GM19238 (cell line): ENCODE results near the gene ZBTB21.

Experiments used
- DNase-seq: peaks from one replicate; pipeline ENCODE4 v3.0.0; 2011; ENCODE audit warnings: low spot score; ENCODE audit not compliant: insufficient read length

ZBTB21 gene

DNA sequence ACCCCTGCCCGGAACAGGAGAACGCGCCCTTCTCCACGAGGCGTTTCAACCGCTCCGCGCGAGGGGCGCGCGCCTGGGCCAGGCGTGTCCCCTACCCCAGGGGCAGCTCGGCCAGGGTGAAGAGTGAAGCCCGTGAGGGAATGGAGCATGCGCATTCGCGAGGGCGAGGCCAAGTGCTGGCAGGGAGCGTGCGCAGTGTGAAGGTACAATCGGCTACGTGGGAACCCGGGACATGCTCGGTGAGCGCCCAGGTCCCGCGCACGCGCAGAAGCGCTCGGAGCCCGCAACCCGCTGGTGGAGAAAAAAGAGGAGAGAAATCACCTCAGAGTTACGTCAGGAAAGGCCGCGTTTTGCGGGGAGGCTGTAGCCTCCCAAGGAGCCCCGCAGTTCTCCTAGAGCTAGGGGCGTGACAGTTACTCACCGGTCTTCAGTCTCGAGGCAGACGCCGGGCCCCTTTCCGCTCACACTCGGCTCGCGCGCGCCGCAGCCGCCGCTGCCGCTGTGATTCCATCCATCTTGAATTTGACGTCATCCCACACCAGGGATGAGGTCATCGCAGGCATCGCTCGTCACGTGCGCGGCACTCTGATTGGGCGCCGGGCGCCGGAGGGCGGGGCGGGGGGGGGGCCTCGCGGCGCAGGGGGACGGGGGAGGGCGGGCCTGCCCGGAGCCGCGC lies at the start of gene ZBTB21:
TSS of gene ZBTB21 (minus strand) at position 530 of the 676 bp plus-strand sequence. CDS start 16,265 bp downstream, outside the sequence.
- peak; percentile 92 for DNase-seq

DNA sequence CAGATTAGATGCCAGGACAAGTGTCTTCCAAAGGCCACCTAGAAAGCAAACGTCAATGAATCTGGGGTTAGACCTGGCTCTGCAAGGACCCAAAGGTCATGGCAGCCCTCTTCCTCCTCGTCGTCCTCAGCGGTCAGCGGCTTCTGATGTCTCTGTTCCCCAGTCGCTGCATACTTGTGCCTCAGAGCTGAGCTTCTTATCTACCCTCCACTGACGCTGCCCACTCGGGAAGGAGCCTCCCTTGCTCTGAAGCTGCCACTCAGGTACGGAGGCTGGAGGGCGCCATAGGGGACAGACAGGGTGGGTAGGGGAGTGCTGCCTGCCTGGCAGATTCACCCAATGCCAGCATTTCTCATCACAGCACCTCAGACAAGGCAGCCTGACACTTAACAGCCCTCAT lies 49.6 kb upstream of the ZBTB21 start:
- DNase-seq, result no peak

DNA sequence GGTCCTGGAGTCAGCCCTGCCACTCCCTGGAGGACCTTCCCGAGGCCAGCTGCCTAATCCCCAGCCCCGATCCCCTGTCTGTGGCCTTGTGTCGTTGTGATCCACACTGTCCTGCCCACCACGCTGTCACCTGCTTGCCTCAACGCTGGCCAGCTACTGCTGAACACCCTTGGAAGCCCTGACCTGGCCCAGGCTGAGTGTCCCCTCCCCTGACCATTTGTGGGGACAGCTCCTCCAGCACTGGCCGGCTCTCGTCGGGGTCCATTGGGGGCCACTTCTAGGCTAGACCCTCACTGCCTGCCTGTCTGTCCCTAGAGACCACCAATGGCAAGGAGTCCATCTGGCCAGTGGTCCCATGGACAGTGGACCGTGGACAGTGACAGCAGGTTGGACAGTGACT lies 49.0 kb upstream of the ZBTB21 start:
- no peak for DNase-seq

DNA sequence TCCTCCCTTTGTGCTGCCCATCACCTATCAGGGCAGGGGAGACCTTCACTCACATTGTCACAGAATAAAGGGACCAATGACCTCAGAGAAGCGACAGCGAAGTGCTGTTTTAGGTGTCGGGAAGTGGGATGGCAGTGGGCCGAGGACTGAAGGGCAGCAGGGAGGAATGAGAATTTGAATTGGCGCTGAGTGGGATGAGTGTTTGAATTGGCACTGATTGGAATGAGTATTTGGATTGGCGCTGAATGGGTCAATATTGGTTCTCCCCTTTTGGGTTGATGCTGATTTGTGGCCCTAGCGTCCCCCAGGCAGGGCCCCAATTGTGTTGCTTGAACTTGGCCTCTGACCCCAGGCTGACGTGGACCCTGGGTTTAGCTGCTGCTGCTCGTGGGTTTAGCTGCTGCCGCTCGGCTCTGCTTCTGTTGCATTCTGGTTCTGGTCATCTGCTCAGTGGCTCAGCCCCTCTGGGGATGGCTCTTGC lies 48.5 kb upstream of the ZBTB21 start:
- DNase-seq, result no peak

DNA sequence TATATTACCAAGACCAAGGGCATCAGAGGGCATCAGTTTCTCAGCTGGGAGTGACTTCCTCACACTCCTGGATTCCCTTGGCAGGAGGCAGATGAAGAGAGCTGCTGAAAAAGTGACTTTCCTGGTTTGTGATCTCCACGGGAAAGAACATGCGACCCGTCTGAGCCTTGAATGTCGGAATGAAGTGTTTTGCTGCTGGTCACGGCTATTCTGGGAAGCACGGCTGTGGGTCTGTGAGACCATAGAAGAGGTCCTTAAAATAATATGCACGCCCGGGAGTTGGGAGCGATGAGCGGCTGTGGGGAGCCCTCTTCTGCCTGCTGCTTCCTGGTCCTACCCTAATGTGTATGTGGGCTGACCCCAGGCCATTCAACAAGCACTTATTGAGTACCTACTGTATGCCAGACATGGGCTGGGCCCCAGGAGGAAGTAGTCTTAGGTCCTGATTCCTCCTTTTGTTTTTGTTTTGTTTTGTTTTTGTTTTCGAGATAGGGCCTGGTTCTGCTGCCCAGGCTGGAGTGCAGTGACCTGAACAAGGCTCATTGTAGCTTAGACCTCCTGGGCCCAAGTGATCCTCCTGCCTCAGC lies 47.8 kb upstream of the ZBTB21 start:
- DNase-seq, result no peak

DNA sequence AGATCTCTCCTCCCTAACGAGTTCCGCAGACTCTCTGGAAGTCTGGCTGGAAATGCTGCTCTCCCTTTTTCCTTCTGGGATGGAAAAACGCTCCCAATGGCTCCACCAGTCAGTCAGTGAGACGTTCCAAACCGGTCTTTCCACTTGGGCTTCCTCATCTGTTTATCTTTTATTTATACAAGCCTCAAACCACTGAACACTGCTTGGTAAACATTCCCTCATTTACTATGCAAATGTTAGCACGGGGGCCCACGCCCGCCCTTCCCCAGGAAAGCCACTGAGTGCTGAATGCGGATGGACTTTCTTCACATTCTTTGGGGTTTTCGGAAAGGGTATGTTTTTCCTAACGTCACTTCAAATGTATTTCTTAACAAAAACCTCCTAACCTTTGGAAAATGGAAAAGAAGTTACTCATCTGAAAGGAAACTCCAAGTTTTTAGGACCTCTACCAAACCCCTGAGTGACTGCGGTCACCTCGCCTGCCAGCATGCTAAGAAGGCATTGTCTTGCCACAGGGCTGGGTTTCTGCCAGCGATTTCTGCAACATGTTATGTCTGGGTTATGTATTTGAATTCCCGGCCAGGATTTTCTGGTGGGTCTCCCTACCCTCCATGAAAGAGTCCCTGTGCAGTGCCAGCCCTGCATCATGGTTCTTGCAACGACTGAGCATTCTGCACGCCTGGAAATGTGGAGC lies 47.0 kb upstream of the ZBTB21 start:
- DNase-seq, result no peak

DNA sequence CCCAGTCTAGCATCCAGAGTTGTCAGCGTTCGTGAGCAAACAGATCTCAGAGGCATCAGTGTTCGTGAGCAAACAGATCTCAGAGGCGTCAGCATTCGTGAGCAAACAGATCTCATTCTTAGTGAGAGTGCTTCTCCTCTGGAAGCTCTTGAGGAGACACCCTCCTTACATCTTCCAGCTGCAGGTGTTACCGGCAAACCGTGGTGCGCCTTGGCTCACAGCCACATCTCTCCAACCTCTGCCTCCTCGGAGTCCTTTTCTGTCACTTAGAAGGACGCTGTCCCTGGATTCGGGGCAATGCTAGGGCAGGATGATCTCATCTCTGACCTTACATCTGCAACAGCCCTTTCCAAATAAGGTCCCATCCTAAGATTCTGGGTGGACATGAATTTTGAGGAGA lies 46.3 kb upstream of the ZBTB21 start:
- DNase-seq, result no peak

DNA sequence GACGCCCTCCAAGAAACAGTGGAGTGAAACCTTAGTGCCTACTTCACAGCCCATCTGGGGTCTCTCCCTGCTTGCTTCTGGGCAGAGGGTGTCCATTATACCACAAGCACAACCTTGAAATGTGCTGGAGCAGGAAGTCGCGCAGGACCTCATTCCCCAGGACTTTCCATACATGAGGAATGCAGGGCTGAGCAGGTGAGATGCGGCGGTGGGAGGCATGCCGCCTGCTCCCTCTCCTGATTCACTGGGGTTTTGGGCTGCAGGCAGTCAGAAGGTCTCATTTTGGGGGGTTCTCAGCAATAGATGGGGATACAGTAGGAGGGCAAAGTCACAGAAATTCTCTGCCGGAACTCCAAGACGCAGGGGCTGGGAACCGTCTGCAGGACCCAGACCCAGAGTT lies 45.3 kb upstream of the ZBTB21 start:
- no peak for DNase-seq

DNA sequence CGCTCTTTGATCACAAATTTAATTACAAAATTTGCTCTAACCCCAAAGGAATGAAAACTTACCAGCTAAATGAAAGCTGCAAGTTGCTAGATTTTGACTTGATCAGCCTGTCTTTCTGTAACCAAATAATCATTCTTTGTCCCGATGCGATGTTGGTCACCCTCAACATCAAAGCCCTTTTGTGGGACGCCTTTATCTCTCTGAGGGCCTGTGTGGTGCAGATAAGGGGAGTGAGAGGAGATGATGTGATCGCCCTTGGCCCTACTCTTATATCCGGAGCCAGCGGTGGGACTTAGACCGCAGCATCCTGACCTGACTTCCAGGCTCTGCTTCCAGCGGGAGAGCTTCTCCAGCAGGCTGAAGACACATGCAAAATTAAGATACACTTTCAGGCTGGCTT lies 41.6 kb upstream of the ZBTB21 start:
- DNase-seq, result no peak

DNA sequence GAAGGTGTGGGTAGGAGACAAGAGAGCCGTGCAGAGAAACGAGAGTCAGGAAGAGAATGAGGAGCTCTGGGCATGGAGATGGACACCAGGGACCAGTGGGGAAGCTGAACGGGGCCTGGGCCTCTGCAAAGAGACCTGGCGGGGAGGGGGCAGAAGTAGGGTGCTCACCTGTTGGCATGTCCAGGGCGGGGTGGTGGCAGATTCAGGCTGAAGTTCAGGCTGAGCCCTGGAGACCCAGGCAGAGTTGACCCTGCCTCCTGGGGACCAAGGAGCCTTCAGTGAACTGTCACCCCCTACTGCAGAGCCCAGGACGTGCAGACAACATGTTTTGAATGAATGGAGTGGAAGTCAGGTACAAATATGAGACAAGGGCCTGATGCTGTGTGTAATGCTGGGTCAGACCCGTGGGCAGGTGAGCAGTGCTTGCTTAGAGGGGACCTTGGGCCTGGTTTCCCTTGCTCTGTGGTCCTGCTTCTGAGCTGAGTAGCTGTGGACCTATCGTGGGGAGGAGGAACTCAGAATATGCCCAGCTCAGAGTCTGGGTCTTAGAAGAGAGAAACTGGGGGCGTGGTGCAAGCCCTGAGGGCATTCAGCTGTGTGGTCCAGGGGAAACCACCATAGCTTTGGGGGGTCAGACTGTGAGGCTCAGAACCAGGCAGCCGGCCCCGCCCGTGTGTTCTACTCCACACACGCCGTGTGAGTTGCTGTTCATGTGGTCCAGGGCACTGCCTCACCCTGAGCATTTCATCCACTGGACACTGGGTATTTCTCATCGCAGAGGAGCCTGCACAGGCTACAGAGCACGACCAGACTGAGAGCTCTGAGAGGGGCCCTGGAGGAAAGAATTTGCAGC lies 39.6 kb upstream of the ZBTB21 start:
- no peak for DNase-seq

DNA sequence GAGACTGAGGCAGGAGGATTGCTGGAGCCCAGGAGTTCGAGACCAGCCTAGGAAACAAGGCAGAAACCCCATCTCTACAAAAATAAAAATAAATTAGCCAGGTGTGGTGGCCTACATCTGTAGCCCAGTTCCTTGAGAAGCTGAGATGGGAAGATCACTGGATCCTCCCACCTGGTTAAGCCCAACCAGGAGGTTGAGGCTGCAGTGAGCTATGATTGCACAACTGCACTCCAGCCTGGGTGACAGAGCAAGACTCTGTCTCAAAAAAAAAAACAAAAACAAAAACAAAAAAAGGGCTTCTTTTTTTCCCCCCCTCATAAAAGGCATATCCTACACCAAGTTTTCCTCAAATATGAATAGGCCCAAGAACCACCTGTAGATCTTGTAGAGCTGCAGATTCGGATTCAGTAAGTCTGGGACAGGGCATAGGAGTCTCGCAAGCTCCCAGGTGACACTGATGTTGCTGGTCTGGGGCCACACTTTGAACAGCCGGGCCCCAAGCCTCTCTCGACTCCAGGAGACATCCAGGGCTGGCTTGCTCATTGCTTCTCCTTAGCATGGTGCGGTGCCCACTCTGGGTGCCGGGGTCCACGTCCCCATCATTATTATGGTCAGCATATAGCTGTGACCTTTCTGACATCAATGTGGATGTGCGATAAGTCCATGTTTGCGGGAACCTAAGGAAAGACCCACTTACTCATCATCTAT lies 38.9 kb upstream of the ZBTB21 start:
- DNase-seq, result no peak

DNA sequence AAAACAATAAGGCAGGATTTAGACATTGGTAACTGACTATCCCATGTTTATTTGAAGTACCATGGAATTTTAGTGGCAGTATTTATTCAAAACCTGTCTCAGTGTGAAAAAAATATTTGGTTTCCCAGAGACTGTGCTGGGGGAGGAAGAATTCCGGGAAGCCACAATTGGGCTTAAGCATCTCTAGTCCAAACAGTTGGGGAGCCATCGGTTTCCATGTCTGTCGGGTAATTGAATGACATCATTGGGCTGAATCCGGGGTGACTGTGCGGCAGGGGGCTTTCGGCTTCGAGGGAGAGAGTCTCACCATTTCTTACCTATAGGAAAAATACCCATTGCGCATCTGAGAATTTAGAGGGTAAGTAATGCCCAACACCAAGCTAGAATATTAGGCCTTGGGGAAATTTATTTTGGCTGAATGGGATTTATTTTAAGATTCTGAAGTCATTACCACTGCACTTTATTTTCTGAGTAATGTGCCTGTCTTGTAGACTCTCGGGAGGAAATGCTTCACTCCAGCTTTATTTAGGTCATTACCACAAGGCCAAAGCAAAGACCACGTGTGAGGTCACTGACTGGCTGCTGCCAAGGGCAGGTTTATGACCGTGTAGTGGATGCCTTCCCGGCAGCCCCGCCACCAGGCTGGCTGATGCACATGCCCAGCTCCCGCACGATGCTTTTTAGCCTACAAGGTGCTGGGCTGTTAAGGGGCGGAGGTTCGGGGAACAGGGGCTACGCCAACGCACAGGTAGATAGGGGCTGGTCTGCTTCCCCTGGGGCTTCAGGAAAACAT lies 37.9 kb upstream of the ZBTB21 start:
- DNase-seq, result no peak

DNA sequence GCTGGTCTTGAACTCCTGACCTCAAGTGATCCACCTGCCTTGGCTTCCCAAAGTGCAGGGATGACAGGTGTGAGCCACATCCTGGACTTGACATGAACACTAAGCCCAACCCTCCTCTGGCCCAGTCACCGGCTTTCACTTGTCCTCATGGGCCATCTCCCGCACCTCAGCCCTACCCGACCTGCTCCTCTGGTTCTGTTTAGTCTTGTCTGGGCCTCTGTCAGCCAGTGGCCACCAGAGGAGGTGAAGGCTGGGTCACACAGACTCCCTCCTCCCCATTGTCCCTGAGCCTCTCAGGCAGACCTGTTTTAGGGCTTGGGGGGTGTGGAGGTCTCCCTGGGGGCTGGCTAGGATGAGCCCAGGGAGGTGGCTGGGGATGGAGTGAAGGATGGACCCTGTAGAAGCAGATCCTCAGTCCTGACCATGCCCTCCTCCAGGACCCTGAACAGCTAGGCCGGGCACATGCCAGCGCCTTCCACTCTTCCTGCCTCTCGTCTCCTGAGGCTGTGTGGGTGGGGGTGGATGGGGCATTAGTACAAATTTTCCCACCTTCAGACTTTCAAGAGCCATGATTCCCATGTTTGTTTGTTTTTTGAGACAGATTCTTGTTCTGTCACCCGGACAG lies 34.8 kb upstream of the ZBTB21 start:
- DNase-seq, result no peak

DNA sequence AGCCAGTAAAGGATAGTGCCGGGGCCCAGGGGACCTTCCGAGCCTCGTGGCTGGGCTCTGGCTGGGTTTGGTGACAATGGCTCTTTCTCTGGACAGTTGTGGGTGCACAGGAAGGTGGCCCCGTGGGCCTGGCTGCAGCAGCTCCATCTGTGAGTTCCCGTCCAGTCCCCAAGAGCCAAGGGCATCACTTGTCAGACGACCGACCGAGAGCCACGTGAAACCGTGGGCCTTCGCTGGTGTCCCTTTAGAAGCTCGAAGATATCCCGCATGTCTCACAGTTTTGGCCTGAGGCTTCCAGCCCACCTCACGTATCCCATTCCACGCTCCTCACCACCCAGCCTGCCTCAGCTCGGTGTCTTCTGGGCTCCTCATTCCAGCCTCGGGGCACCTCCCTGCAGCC lies 33.8 kb upstream of the ZBTB21 start:
- DNase-seq, result no peak

DNA sequence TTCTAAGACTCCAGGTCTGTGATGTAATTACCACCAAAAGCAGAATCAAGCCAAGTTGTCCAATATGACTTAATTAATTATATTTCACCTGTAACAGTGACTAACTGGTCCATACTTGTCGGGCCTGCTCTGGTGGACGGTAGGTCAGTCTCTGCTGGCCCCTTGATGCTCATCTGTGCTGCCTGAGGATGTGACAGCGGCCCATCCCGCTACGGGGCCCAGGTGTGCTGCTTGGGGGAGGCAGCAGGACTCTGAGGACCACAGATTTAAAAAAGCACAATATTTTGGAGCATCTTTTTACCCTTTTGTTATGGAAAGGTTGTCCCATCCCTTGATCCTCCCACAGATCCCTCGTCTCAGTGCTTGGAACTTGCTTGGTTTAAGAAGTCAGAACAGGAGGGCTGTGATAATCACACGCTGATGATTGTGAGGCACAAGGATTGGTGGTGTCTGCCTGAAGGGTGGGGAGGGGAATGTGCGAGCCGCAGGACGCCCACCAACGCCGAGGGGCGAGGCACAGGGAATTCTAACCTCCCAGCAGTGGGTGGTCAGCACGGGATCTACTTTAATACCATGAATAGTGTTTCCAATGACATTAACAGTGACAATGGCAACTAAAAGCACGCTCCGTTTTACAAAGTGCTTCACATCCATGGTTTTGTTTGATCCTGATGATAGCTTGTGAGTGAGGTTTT lies 33.2 kb upstream of the ZBTB21 start:
- no peak for DNase-seq

DNA sequence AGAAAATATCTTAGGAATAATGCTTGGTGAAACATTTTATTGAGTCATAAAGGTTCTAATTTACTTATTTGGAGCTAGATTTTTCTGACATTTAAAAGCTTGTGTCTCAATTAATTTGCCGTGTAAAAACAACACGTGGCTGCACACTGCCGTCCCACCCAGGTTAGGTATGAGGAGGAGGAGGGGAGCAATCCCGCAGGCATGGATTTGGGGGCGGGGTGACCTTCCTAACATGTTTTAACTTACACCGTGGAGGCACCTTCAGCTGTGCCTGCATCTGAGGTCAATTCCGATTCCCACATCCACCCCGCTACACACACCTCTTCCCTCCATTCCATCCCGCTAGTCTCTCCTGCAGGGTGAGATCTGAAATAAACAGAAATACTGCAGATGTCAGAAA lies 32.5 kb upstream of the ZBTB21 start:
- no peak for DNase-seq

DNA sequence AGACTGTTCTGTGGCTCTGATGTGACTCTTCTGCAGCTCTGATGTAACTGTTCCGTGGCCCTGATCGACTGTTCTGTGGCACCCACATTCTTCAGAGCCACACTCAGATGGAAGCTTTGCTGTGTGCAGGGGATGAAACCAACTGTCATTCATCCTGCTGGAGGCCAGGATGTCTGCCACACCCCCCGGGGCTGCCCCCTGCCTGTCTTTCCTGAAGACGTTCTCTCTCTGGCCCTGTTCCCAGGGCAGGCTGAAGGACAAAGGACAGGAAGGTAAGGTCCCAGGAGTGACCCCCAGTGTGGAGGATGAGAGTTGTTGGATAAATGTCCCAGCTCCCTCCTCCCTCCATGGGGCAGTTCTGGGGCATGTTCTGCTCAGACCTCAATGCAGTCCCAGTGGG lies 31.6 kb upstream of the ZBTB21 start:
- DNase-seq, result no peak

DNA sequence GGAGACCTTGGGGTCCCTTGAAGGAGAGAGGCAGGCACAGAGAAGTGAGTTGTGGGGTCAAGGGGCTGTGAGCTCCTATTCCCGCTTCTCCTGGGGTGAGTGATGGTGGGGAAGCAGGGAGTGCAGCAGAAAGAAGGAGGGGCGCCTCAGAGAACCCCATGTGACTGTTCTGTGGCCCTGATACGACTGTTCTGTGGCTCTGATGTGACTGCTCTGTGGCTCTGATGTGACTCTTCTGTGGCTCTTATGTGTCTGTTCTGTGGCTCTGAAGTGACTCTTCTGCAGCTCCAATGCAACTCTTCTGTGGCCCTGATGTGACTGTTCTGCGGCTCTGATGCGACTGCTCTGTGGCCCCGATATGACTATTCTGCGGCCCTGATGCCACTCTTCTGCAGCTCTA lies 31.1 kb upstream of the ZBTB21 start:
- DNase-seq, result no peak
